Limb (tissue), 2 donors: ENCODE results near the gene FHOD1.

Experiments used
- DNase-seq, 2 donors: peaks; one replicate each; pipeline ENCODE4 v3.0.0-alpha.2; 2016; ENCODE audit errors: extremely low spot score in 2 of 2

FHOD1 gene

GRCh38 chr16:67191995-67192681 is 55.1 kb downstream of the FHOD1 start, which contains the start of gene E2F4:
Gene E2F4 (plus strand): TSS chr16:67192155. CDS start chr16:67192228, 73 bp downstream.
- DNase-seq, result peak; percentile 92 to 93

GRCh38 chr16:67191411-67191994 is 55.8 kb downstream of the FHOD1 start:
- DNase-seq, result no peak

- DNase-seq, result no peak
Measured at GRCh38 chr16:67190448-67191399, 56.6 kb downstream of the FHOD1 start.

GRCh38 chr16:67190041-67190440 is 57.2 kb downstream of the FHOD1 start, which contains the start of gene EXOC3L1:
Gene EXOC3L1 (minus strand): TSS chr16:67190136. CDS start chr16:67189676, 460 bp downstream.
- DNase-seq, result no peak

- DNase-seq, result no peak
Measured at GRCh38 chr16:67188798-67189197, 58.5 kb downstream of the FHOD1 start.

GRCh38 chr16:67188323-67188722 is 59.0 kb downstream of the FHOD1 start:
- no peak for DNase-seq

- no peak for DNase-seq
Measured at GRCh38 chr16:67187175-67187890, 59.9 kb downstream of the FHOD1 start.

- no peak for DNase-seq
Measured at GRCh38 chr16:67186550-67186950, 60.7 kb downstream of the FHOD1 start.

- DNase-seq, result no peak
Measured at GRCh38 chr16:67185651-67186134, 61.6 kb downstream of the FHOD1 start.

- peak; percentile 84 to 93 for DNase-seq
Measured at GRCh38 chr16:67184995-67185650, 62.2 kb downstream of the FHOD1 start.

- DNase-seq, result no peak
Measured at GRCh38 chr16:67184453-67184994, 62.8 kb downstream of the FHOD1 start.

GRCh38 chr16:67183627-67184452 is 63.4 kb downstream of the FHOD1 start, which contains the start of gene MATCAP1:
Gene MATCAP1 (minus strand): TSS chr16:67183963. CDS start chr16:67180610, 3,353 bp downstream.
- DNase-seq, result peak; percentile 97 to 99

- no peak for DNase-seq
Measured at GRCh38 chr16:67183284-67183626, 64.0 kb downstream of the FHOD1 start.

GRCh38 chr16:67182288-67182687 is 65.0 kb downstream of the FHOD1 start:
- DNase-seq, result no peak

- no peak for DNase-seq
Measured at GRCh38 chr16:67181346-67181745, 65.9 kb downstream of the FHOD1 start.

GRCh38 chr16:67180166-67180565 is 67.1 kb downstream of the FHOD1 start:
- DNase-seq, result no peak

- no peak for DNase-seq
Measured at GRCh38 chr16:67179421-67180080, 67.7 kb downstream of the FHOD1 start.
